GM21447 (cell line): ENCODE data around the gene CFAP90.

Source experiments
- ATAC-seq: cut with Tn5 transposase; IDR thresholded peaks from one replicate; pipeline ENCODE4 v1.9.1; 2021; ENCODE audit not compliant: unreplicated experiment

The CFAP90 gene

GRCh38 chr5:7868427-7868772 is 17.5 kb upstream of the CFAP90 start:
- no peak for ATAC-seq

- ATAC-seq: no peak
Measured at GRCh38 chr5:7867260-7867659, 16.3 kb upstream of the CFAP90 start.

- ATAC-seq: no peak
Measured at GRCh38 chr5:7866196-7866595, 15.3 kb upstream of the CFAP90 start.

- ATAC-seq: no peak
Measured at GRCh38 chr5:7857926-7858632, 7.1 kb upstream of the CFAP90 start.

- ATAC-seq: no peak
Measured at GRCh38 chr5:7857361-7857760, 6.4 kb upstream of the CFAP90 start.

- no peak for ATAC-seq
Measured at GRCh38 chr5:7856855-7857254, 5.9 kb upstream of the CFAP90 start.

- no peak for ATAC-seq
Measured at GRCh38 chr5:7855611-7856010, 4.7 kb upstream of the CFAP90 start.

- no peak for ATAC-seq
Measured at GRCh38 chr5:7852988-7853387, 2.1 kb upstream of the CFAP90 start.

- ATAC-seq: no peak
Measured at GRCh38 chr5:7852542-7852941, 1.6 kb upstream of the CFAP90 start.

- ATAC-seq: no peak
Measured at GRCh38 chr5:7851617-7852289, 820 bp upstream of the CFAP90 start.

- no peak for ATAC-seq
Measured at GRCh38 chr5:7851240-7851592, 283 bp upstream of the CFAP90 start.

- ATAC-seq: no peak
Measured at GRCh38 chr5:7849681-7850394, 1.1 kb downstream of the CFAP90 start.

GRCh38 chr5:7848296-7848695 is 2.6 kb downstream of the CFAP90 start:
- no peak for ATAC-seq

GRCh38 chr5:7846327-7846726 is 4.6 kb downstream of the CFAP90 start:
- no peak for ATAC-seq

GRCh38 chr5:7845557-7845956 is 5.4 kb downstream of the CFAP90 start:
- ATAC-seq: no peak

GRCh38 chr5:7844901-7845300 is 6.0 kb downstream of the CFAP90 start:
- no peak for ATAC-seq

GRCh38 chr5:7842531-7842930 is 8.4 kb downstream of the CFAP90 start:
- ATAC-seq: no peak

GRCh38 chr5:7837403-7837802 is 13.5 kb downstream of the CFAP90 start:
- no peak for ATAC-seq

GRCh38 chr5:7834982-7835381 is 16.0 kb downstream of the CFAP90 start:
- no peak for ATAC-seq

GRCh38 chr5:7828269-7828668 is 22.7 kb downstream of the CFAP90 start:
- no peak for ATAC-seq

GRCh38 chr5:7827610-7828009 is 23.3 kb downstream of the CFAP90 start:
- no peak for ATAC-seq

GRCh38 chr5:7825630-7826029 is 25.3 kb downstream of the CFAP90 start:
- ATAC-seq: no peak
